GM19193 (cell line): ENCODE data around the gene SLC39A5.
A peak's percentile ranks its signal among the peaks of the same experiment; 100 is the strongest.

Experiments
- POLR2A ChIP-seq: IDR thresholded peaks from 4 replicates; pipeline ENCODE4 v1.6.1; 2011; ENCODE audit not compliant: insufficient read depth, insufficient read length; ENCODE audit errors: extremely low read depth

The SLC39A5 gene, protein sequence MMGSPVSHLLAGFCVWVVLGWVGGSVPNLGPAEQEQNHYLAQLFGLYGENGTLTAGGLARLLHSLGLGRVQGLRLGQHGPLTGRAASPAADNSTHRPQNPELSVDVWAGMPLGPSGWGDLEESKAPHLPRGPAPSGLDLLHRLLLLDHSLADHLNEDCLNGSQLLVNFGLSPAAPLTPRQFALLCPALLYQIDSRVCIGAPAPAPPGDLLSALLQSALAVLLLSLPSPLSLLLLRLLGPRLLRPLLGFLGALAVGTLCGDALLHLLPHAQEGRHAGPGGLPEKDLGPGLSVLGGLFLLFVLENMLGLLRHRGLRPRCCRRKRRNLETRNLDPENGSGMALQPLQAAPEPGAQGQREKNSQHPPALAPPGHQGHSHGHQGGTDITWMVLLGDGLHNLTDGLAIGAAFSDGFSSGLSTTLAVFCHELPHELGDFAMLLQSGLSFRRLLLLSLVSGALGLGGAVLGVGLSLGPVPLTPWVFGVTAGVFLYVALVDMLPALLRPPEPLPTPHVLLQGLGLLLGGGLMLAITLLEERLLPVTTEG

DNA sequence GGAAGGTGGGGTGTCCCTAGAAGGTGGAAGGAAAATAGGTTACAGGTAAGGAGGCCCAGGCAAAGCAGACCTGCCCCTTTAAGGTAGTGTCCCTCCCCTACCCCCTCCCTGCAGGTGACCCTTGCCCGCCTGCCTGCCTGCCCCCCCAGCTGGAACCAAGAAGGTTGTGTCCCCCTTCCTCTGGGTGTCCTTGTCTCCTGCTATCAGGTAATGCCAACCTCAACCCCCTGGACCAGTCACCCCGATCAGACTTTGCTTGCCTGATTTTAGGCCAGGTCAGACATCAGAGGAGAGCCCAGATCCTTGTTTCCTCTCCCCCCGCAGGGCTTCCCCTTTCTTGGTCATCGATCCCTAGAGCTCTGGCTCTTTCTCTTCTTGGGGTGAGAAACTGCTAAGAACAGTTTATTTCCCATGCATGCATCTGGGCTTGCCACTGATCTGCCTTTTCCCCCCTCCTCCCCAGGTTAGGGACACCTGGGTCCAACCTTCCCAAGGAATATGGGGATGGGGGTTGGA is at the start of gene SLC39A5:
TSS of gene SLC39A5 (plus strand) at position 136 of the 516 bp plus-strand sequence. CDS start 1,224 bp downstream, outside the sequence.
- no peak for TF ChIP-seq POLR2A

DNA sequence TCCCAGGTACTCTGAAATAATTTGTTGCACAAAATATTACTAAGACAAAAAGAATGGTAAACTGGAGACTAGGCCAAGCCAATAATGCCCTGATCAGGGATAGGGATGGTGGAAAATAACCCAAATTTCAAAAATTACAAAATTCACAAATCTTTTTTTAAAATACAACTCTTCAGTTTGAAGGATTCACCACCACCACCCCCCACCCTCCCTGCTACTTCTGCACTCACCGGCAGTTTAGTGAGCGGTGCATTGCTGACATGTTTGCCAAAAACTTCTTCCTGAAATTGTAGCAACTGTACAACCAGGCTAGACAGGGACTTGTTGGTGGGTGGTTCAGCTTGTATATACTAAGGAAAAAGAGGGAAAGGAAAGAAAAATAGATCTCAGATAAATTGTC is 42.9 kb upstream of the SLC39A5 start:
- TF ChIP-seq POLR2A: no peak

DNA sequence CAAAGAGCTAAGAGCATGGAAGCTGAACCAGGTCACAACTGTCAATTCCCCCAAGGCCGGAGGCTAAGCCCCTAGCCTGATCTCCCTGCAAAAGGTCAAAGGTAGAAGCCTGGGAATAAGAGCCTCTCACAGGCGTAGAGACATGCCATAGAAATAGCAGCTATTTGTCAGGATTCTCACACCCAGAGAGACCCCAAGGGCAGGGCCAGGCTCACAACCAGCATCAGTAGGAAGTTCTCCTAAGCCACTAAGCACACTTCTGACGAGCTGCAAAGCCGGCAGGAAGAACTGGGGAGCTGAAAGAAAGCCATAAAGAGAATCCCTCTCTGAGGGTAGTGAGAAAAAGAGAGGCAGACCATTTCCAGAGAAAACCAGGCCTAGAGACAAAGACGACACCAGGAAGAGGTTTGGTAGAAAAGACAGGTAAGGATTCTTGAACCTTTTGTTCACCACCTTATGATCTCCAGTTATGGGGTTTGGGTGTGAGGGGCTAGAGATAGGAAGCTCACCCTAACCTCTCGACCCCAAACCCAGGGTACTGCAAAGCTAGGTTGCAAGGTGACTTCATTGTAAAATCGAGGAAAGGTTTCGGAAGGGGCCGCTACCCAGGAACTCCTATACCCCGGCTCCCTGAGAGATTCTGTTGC is 41.6 kb upstream of the SLC39A5 start:
- TF ChIP-seq POLR2A: no peak

DNA sequence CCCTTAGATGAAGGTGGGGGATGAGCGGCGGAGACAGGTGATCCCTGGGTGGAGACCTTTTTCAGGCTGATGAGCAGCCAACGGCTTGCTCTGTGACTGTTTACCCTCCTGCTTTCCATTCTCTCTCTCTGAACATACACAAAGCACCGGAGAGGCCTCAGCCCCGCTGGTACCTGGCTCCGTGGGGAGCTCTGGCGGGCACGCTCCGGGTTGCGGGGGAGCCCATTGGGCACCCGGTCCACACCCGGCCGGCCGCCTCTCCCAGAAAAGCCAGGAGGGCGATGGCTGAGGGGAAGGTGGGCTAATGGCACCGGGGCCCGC is 41.1 kb upstream of the SLC39A5 start:
- no peak for TF ChIP-seq POLR2A

DNA sequence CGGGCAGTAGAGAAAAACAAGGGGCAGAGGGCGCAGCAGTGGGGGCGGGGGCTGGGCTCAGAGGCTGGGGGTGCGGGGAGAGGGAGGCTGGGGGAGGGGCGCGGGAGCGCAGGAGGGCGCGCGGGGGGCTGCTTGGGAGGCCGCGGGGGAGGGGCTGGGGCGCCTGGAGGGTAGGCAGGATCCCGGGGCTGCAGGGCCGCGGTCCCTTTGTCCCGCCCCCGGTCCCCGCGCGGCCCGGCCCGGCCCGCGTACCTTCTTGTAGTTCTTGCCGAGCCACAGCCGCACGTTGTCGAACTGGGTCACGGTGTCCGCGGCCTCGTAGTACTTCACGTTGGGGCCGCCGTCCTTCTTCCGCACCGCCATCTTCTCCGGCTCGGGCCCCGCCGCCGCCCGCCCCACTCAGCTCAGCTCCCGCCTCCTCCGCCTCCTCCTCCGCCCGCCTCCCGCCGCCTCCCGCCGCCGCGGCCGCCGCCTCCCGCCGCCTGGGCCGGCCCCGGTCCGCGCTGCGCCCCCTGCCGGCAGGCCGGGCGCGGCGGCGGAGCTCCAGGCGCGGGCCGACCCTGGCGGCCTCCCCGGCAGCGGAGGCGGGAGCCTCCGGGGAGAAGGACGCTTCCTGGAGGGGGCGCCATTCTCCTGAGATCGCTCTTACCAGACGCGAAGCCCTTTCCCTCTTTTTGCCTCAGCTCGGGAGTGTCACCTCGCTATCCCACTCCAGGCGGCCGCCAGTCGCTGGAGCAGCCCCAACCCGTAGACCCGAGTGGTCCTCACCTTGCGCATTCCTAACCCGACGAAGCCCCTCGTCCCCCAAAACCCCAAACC is 40.5 kb upstream of the SLC39A5 start, which contains the start of gene SMARCC2:
TSS of gene SMARCC2 (minus strand) at position 385 of the 819 bp plus-strand sequence. CDS start at position 363, 22 bp downstream.
- peak; percentile 59 for TF ChIP-seq POLR2A

DNA sequence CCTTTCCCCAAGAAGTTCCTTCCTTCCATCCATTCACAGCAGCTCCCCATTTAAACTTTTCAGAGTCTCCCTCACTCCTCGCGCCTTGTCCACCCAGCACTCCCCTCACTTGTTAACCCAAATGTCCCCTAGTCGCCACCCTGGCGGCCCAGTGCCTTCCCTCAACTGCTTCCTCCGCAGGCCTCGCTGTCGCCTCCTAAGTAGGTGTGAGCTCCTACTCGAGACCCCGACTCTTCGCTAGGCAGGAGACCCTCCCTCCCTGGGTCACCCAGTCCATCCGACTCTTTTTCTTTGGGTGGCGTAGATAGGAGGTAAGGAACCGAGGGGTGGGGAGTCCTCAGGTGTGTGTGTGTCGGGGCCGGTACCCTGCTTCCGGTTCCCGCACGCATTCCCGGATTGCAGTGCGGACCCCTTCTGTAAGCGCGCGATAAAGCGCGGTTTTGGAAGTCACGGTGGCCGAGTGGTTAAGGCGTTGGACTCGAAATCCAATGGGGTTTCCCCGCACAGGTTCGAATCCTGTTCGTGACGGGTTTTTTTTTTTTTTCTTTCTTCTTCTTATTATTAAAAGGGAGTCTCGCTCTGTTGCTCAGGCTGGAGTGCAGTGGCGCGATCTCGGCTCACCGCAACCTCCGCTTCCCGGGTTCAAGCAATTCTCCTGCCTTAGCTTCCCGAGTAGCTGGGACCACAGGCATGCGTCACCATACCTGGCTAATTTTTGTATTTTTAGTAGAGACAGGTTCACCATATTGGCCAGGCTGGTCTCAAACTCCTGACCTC is 39.7 kb upstream of the SLC39A5 start:
- TF ChIP-seq POLR2A: peak; percentile 47

DNA sequence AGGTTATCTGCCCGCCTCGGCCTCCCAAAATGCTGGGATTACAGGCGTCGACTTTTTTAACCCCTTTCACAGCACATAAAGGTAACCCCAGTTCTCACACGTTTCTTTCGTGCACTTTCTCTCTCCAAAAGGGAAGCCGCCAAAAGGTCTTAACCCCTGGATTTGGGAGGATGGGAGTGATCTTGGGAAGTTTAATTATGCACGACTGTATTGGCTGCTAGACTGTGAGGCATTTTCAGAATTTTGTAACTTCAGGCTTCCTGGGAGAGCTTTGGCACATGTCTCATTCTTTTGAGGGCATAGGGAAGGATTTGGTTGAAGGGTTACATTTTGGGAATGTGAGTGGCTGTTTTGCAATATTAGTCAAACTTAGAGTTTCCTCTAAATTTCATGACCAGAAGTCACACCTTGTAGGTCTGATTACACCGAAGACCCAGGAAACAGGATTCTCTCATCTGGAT is 39.1 kb upstream of the SLC39A5 start:
- no peak for TF ChIP-seq POLR2A

DNA sequence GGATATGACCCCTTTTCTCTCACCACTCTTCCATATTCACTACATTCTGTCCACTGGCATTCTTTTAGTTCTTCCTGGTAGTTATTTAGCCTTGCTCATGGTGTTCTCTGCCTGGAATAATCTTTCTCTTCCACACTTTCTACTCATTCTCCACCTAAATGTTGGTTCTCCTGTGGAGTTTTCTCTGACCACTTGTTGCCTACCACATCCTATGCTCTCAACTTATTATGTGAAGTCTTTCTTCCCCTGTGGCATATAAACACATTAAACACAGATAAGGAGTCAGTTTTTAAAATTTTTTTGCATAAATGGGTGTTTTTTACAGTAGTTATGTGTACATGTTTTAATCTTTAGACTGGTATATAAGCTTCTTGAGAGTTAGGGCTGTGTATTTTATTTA is 37.3 kb upstream of the SLC39A5 start:
- TF ChIP-seq POLR2A: no peak

DNA sequence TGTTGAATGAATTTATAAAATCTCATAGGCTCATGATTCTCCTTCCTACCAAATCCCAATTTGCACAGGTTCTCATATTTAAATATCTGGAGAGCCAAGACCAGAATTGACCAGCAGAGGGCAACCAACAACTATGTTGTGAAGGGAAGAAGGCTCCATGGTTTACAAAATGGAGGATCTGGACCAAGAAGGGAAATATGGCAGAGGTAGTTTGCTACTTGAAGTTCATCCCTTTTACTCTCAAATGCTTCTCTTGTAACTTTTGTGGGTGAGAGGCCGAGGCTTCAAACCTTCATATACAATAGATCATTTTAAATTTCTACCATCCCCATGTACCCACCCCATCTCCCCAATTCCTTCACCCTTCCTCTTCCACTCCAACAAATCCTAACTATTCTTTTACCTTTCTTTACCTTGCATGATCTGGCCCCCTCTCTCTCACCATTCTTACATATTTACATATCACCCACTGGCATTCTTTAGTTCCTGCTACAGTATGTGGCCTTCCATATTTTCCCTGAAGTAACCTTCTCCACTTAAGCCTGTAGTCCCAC is 36.7 kb upstream of the SLC39A5 start:
- no peak for TF ChIP-seq POLR2A

DNA sequence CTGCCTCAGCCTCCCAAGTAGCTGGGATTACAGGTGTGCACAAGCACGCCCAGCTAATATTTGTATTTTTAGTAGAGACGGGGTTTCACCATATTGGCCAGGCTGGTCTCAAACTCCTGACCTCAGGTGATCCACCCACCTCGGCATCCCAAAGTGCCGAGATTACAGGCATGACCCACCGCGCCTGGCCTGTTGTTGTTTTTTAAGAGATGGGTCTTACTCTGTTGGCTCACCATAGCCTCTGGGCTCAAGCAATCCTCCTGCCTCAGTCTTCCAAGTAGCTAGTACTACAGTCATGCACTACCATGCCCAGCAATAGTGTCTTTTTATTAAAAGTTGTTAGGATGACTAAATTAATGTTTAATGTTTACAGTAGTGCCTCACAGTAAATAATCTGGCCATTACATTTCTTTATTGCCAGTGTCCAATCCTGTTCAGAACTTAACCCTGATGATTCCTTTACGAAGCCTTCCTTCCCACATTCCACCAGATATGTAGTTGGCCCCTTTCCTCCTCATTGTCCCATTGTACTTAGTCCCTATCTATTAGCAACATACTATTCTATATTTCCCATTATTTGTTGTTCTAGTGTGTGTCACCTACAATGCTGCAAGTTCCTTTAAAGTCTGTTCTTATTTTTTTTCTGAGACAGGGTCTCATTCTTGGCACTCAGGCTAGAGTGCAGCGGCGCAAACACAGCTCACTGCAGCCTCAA is 31.8 kb upstream of the SLC39A5 start:
- TF ChIP-seq POLR2A: no peak

DNA sequence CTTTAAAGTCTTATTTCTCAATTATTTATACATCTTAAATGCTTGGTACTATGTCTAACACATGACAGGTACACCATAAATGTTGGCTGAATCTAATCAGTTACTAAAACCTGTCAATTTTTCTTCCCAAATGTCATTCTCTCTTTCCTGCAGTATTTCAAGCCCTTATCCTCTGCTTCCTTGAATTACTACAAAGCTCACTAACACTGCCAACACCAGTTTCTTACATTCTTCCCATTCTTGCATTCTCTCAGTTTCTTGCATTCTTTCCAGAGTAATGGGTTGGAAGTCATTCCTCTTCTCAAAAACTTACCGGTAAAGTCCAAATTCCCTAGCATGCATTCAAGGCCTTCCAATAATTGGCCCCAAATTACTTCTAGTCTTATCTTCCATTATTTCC is 31.0 kb upstream of the SLC39A5 start:
- no peak for TF ChIP-seq POLR2A

DNA sequence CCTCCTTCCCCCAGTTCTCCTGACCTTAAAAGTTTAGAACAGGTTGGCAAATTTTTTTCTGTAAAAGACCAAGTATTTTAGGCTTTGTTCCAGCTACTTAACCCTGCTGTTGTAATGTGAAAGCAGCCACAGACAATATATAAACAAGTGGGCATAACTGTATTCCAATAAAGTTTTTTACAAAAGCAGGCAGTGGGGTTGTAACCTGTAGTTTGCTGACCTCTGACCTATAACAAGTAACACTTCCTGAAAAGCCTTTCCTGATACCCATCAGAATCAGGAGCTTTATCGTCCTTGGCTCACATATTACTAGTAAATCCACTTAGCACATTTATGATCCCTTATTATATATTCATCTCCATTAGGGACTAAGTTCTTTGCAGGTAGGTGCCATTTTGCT is 27.5 kb upstream of the SLC39A5 start:
- no peak for TF ChIP-seq POLR2A

DNA sequence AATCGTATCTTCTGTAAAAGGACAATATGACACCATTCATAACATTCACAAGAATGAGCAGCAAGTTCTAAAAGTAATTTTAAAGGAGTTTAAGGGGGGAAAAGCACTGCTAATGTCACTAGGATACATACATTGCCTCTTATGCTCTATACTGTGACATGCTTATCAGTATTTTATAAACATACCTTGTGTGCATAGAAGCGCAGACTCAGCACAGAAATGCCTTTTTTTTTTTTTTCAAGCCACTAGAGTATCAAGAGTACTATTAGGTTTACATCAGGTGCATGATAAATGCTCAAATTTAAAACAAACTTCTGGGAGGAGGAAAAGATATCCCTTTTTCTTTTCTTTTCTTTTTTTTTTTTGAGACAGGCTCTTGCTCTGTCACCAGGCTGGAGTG is 27.0 kb upstream of the SLC39A5 start:
- no peak for TF ChIP-seq POLR2A

DNA sequence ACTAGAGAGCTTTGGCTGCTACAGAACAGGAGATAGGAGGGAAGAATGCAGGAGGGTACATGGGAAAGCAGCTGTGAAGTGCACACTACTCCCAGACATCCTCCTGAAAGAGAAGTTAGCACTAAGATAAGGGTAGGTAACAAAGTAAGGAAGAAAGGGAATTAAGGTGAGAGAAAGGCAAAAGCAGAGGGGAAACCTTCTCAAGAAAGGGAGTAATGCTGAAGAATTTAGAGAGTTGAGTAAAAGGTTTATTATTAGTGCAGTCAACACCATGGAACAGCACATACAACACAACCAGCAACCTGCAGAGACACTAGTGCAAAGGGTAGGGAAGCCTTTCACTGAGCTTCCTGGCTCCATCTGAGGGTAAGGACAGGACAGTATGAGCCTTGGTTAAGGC is 25.6 kb upstream of the SLC39A5 start:
- TF ChIP-seq POLR2A: no peak

DNA sequence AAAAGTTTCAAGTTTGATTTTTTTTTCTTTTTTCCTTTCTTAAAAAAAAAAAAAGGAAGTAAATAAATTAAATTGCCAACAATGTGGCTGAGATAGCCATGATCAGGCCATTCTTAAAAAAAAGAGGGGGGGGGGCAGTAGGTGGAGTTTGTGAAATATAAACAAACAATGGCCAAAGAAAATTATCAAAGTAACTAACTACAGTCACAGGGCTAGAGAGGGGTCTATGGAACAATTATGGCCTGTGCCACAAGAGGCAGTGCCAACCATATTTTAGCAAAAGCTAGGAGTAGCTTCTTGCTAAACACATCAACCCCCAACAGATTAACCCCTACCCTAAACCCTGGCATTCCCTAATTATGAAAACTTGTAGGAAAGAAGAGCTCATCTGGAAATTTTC is 24.4 kb upstream of the SLC39A5 start:
- TF ChIP-seq POLR2A: no peak
